Raji (cell line): ENCODE results near the gene BICC1.

Experiments
- POLR2A ChIP-seq: IDR thresholded peaks from 2 replicates; pipeline ENCODE4 v1.6.1; 2011; ENCODE audit warnings: low read depth, low read length, control low read depth; ENCODE audit not compliant: insufficient read depth

The BICC1 gene

GRCh38 chr10:58806323-58806722 lies 293.7 kb downstream of the BICC1 start:
- TF ChIP-seq POLR2A, result no peak

- no peak for TF ChIP-seq POLR2A
These were observed 294.4 kb downstream of the BICC1 start for GRCh38 chr10:58806970-58807628.

GRCh38 chr10:58807629-58808022 lies 295.0 kb downstream of the BICC1 start:
- TF ChIP-seq POLR2A, result no peak

- no peak for TF ChIP-seq POLR2A
These were observed 298.1 kb downstream of the BICC1 start for GRCh38 chr10:58810751-58811150.

GRCh38 chr10:58813573-58813972 lies 300.9 kb downstream of the BICC1 start:
- TF ChIP-seq POLR2A, result no peak

GRCh38 chr10:58817201-58817846 lies 304.7 kb downstream of the BICC1 start:
- no peak for TF ChIP-seq POLR2A

- TF ChIP-seq POLR2A, result no peak
These were observed 306.2 kb downstream of the BICC1 start for GRCh38 chr10:58818900-58819299.

GRCh38 chr10:58820386-58820785 lies 307.7 kb downstream of the BICC1 start:
- no peak for TF ChIP-seq POLR2A

- TF ChIP-seq POLR2A, result no peak
These were observed 308.4 kb downstream of the BICC1 start for GRCh38 chr10:58820861-58821751.

GRCh38 chr10:58821752-58822056 lies 309.0 kb downstream of the BICC1 start:
- no peak for TF ChIP-seq POLR2A

- no peak for TF ChIP-seq POLR2A
These were observed 311.3 kb downstream of the BICC1 start for GRCh38 chr10:58823983-58824382.

GRCh38 chr10:58824396-58824795 lies 311.7 kb downstream of the BICC1 start:
- no peak for TF ChIP-seq POLR2A

GRCh38 chr10:58826694-58827093 lies 314.0 kb downstream of the BICC1 start:
- no peak for TF ChIP-seq POLR2A

- TF ChIP-seq POLR2A, result no peak
These were observed 314.7 kb downstream of the BICC1 start for GRCh38 chr10:58827381-58827780.

- no peak for TF ChIP-seq POLR2A
These were observed 317.2 kb downstream of the BICC1 start for GRCh38 chr10:58829839-58830238.

GRCh38 chr10:58830697-58831096 lies 318.0 kb downstream of the BICC1 start:
- TF ChIP-seq POLR2A, result no peak

GRCh38 chr10:58833771-58834561 lies 321.3 kb downstream of the BICC1 start:
- TF ChIP-seq POLR2A, result no peak
